Neuronal stem cell (in vitro differentiated cells): Measurements from ENCODE around the gene OR10AG1.

ENCODE experiments used
- DNase-seq: peaks from one replicate; pipeline ENCODE4 v3.0.0-alpha.2; 2013; ENCODE audit warnings: low spot score
- H2AFZ ChIP-seq: one replicate; pipeline ENCODE4 v1.6.1; 2013; ENCODE audit warnings: mild to moderate bottlenecking, low read length, inconsistent platforms
- H2AK5ac ChIP-seq: 2 replicates; pipeline ENCODE4 v1.6.1; 2013; ENCODE audit warnings: low read depth, mild to moderate bottlenecking, inconsistent platforms, low read length, moderate library complexity, mixed read lengths
- H2BK120ac ChIP-seq: 2 replicates; pipeline ENCODE4 v1.6.1; 2013; ENCODE audit warnings: low read depth, mild to moderate bottlenecking, inconsistent platforms, low read length, moderate library complexity, mixed read lengths
- H2BK12ac ChIP-seq: one replicate; pipeline ENCODE4 v1.6.1; 2013; ENCODE audit warnings: low read length, inconsistent platforms
- H2BK15ac ChIP-seq: 2 replicates; pipeline ENCODE4 v1.6.1; 2013; ENCODE audit warnings: mild to moderate bottlenecking, low read length, inconsistent platforms, mixed read lengths
- H2BK5ac ChIP-seq: one replicate; pipeline ENCODE4 v1.6.1; 2013; ENCODE audit warnings: inconsistent platforms, mild to moderate bottlenecking, low read length, moderate library complexity
- H3K14ac ChIP-seq: one replicate; pipeline ENCODE4 v1.6.1; 2013; ENCODE audit warnings: low read length, inconsistent platforms
- H3K18ac ChIP-seq: 2 replicates; pipeline ENCODE4 v1.6.1; 2013; ENCODE audit warnings: low read length, inconsistent platforms
- H3K23ac ChIP-seq: 2 replicates; pipeline ENCODE4 v1.6.1; 2013; ENCODE audit warnings: low read depth, mild to moderate bottlenecking, mixed read lengths, low read length, inconsistent platforms; ENCODE audit not compliant: poor library complexity
- H3K27ac ChIP-seq: replicated peaks from 3 replicates; pipeline ENCODE4 v1.5.1; 2013; ENCODE audit warnings: low read length, inconsistent platforms
- H3K27me3 ChIP-seq, 3 experiments: 2 replicates each; pipeline ENCODE4 v1.6.1; 2013; ENCODE audit warnings: low read length in 3 of 3, mild to moderate bottlenecking in 2 of 3, inconsistent platforms in 1 of 3, low read depth in 1 of 3, mixed read lengths in 1 of 3, moderate library complexity in 1 of 3; ENCODE audit not compliant: control insufficient read depth in 3 of 3, insufficient read depth in 3 of 3
- H3K36me3 ChIP-seq, 2 donors: replicated peaks in 1 of 2; 2 replicates each; pipeline ENCODE4 v1.6.1; 2013; ENCODE audit warnings: low read length in 2 of 2; ENCODE audit not compliant: control insufficient read depth in 2 of 2, insufficient read depth in 2 of 2
- H3K4ac ChIP-seq: 2 replicates; pipeline ENCODE4 v1.6.1; 2013; ENCODE audit warnings: inconsistent platforms, mild to moderate bottlenecking, low read length, moderate library complexity
- H3K4me1 ChIP-seq, 2 donors: 1 replicate in 1 of 2; 2 replicates in 1 of 2; pipeline ENCODE4 v1.6.1; 2013; ENCODE audit warnings: low read length in 2 of 2, low read depth in 1 of 2; ENCODE audit not compliant: control insufficient read depth in 2 of 2, insufficient read depth in 1 of 2
- H3K4me2 ChIP-seq: one replicate; pipeline ENCODE4 v1.6.1; 2013; ENCODE audit warnings: mild to moderate bottlenecking, low read length, inconsistent platforms; ENCODE audit not compliant: insufficient read depth, poor library complexity, severe bottlenecking
- H3K4me3 ChIP-seq, 2 donors: 2 replicates each; pipeline ENCODE4 v1.5.1; 2013; ENCODE audit warnings: low read length in 2 of 2, mild to moderate bottlenecking in 2 of 2, inconsistent platforms in 1 of 2, moderate library complexity in 1 of 2
- H3K79me1 ChIP-seq: one replicate; pipeline ENCODE4 v1.6.1; 2013; ENCODE audit warnings: low read depth, mild to moderate bottlenecking, inconsistent platforms, low read length, moderate library complexity
- H3K9ac ChIP-seq: one replicate; pipeline ENCODE4 v1.6.1; 2013; ENCODE audit warnings: mild to moderate bottlenecking, low read depth, low read length, inconsistent platforms; ENCODE audit not compliant: poor library complexity
- H3K9me3 ChIP-seq, 2 donors: replicated peaks in 1 of 2; 2 replicates each; pipeline versions ENCODE3 to v1.6.1; 2013; ENCODE audit warnings: low read length in 2 of 2, mild to moderate bottlenecking in 2 of 2, inconsistent platforms in 1 of 2, low read depth in 1 of 2, mixed read lengths in 1 of 2, moderate library complexity in 1 of 2; ENCODE audit not compliant: control insufficient read depth in 2 of 2, insufficient read depth in 1 of 2
- H4K8ac ChIP-seq: one replicate; pipeline ENCODE4 v1.6.1; 2013; ENCODE audit warnings: low read depth, mild to moderate bottlenecking, inconsistent platforms, low read length, moderate library complexity
- H4K91ac ChIP-seq: one replicate; pipeline ENCODE4 v1.6.1; 2013; ENCODE audit warnings: low read length, low read depth, mild to moderate bottlenecking, inconsistent platforms; ENCODE audit not compliant: poor library complexity
- WGBS, 2 donors: extraction: QIAGEN DNeasy Blood & Tissue Kit; methylation state at CpG; one replicate each; pipeline ENCODE4 v1.1.7; 2013; ENCODE audit warnings: missing lambda C conversion rate in 2 of 2, mixed read lengths in 1 of 2; ENCODE audit not compliant: insufficient read length in 2 of 2, insufficient replicate concordance in 1 of 2; ENCODE audit errors: extremely low coverage in 2 of 2; 5-methylcytosine and 5-hydroxymethylcytosine counted together

OR10AG1 gene

DNA sequence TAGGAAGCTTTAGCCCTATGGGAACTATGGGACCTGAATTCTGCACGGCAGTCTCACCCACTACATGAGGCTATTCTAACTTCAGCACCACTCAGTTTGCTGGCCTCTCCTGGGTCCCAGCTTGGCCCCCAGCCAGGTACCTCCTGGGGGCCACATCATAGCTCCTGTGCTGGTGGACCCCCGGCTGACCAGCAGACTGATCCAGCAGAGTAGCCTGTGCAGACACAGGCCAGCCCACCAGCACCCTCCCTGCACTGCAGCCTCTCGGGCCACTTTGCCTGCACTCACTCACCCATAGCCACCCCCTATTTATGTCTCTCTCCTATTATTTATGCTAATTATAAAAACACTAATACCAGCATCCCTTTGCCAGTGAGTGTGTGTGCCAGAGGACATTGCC, 1.2 kb upstream of the OR10AG1 start:
- no CpG with 5 or more reads among the region's 3 CpGs for WGBS, 2 donors
- no peak overlapping the region for H3K23ac ChIP-seq
- no peak overlapping the region for H3K4me3 ChIP-seq
- no peaks in the 10 kb centered on the region for H3K27me3 ChIP-seq
- DNase-seq: no peak
- H3K79me1 ChIP-seq: no peaks in the 10 kb centered on the region
- H3K18ac ChIP-seq: no peak overlapping the region
- no peak overlapping the region for H2BK120ac ChIP-seq
- no peak overlapping the region for H3K9ac ChIP-seq
- H3K36me3 ChIP-seq: no peaks in the 10 kb centered on the region
- no peak overlapping the region for H2AFZ ChIP-seq
- H3K9me3 ChIP-seq: peaks cover 0 to 1% of the 10 kb centered on the region in 2 donors
- no peak overlapping the region for H3K4ac ChIP-seq
- H4K91ac ChIP-seq: no peak overlapping the region
- H3K14ac ChIP-seq: no peak overlapping the region
- no peak overlapping the region for H3K4me2 ChIP-seq
- H2AK5ac ChIP-seq: no peak overlapping the region
- H3K27ac ChIP-seq: no peak overlapping the region
- H2BK15ac ChIP-seq: no peak overlapping the region
- no peak overlapping the region for H4K8ac ChIP-seq
- H2BK5ac ChIP-seq: no peak overlapping the region
- H2BK12ac ChIP-seq: no peak overlapping the region
- no peaks in the 10 kb centered on the region for H3K4me1 ChIP-seq

DNA sequence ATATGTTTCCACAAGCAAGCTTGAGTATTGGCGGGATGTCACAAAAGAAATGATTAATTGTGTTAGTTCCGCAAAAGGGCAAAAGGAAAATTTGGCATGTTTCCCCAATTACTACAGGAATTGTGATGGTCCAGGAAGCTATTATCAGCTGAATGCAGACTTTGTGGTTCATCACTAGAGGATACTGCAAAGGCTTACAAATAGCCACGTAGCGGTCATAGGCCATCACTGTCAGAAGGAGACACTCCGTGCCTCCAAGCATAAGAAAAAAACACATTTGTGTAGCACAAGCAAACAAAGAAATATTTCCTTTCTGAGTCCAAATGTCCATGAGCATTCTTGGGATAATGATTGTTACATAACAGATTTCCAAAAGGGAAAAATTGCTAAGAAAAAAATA, 1.8 kb downstream of the OR10AG1 start:
- WGBS, 2 donors: no CpG with 5 or more reads among the region's 5 CpGs
- H3K18ac ChIP-seq: no peak overlapping the region

DNA sequence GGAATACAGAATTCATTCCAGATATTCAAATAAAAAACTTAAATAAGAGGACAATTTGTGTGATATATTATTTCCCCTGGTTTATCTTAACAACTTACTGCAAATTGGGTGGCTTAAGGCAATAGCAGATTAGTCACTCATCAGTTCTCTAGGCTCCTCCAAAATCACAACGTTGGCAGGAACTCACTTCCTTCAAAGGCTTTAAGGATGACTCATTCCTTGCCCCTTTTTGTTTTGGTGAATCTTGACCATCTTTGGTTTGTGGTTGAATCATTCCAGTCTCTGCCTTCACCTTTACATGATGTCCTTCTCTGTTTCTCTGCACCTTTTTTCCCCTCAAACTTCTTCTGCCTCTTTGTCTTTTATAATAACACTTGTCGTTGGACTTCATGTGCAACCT, 3.4 kb downstream of the OR10AG1 start:
- no peak overlapping the region for H3K9ac ChIP-seq
- WGBS, 2 donors: no CpG with 5 or more reads among the region's 2 CpGs
- H3K4me2 ChIP-seq: no peak overlapping the region

More for the DNA sequence above, 1.8 kb downstream of the OR10AG1 start:
- no peak overlapping the region for H3K23ac ChIP-seq
- H3K27me3 ChIP-seq: no peaks in the 10 kb centered on the region
- H3K9me3 ChIP-seq: peaks cover 0 to 1% of the 10 kb centered on the region in 2 donors
- no peak overlapping the region for H2AK5ac ChIP-seq
- H2BK12ac ChIP-seq: no peak overlapping the region
- H2AFZ ChIP-seq: no peak overlapping the region
- no peak overlapping the region for H3K27ac ChIP-seq
- no peak overlapping the region for H4K8ac ChIP-seq
- no peaks in the 10 kb centered on the region for H3K4me1 ChIP-seq
- H2BK5ac ChIP-seq: no peak overlapping the region
- H2BK15ac ChIP-seq: no peak overlapping the region
- no peaks in the 10 kb centered on the region for H3K79me1 ChIP-seq
- no peak overlapping the region for H3K4me2 ChIP-seq
- no peak overlapping the region for H3K4ac ChIP-seq
- H3K36me3 ChIP-seq: no peaks in the 10 kb centered on the region
- DNase-seq: no peak
- no peak overlapping the region for H3K4me3 ChIP-seq
- no peak overlapping the region for H3K9ac ChIP-seq
- H3K14ac ChIP-seq: no peak overlapping the region
- H4K91ac ChIP-seq: no peak overlapping the region
- no peak overlapping the region for H2BK120ac ChIP-seq

DNA sequence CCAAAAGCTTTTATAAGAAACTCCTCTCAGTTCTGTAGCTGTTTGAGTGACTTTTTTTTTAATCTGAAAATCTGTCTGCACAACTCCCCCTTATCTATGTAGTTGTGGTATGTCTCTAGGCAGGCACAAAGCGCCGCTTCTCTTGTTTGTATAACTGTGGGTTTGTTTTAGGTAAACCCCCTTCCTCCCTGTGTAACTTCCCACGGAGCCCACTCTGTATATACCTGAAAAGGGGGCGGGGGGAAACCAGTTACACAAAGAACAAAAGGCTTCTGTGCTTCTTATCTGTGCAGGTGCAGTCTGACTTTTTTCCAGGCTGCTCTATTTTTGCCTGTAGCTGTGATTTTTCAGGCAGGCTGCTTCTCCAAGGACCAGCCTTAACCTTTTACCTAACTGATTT, 13.2 kb downstream of the OR10AG1 start:
- DNase-seq: no peak
- WGBS, 2 donors: no CpG with 5 or more reads among the region's 4 CpGs

More for the DNA sequence above, 3.4 kb downstream of the OR10AG1 start:
- H2BK5ac ChIP-seq: no peak overlapping the region
- no peak for DNase-seq
- H3K4ac ChIP-seq: no peak overlapping the region
- no peak overlapping the region for H4K8ac ChIP-seq
- H2AFZ ChIP-seq: no peak overlapping the region
- no peak overlapping the region for H3K23ac ChIP-seq
- H2BK15ac ChIP-seq: no peak overlapping the region
- no peak overlapping the region for H2BK12ac ChIP-seq
- no peak overlapping the region for H3K4me3 ChIP-seq
- H3K27ac ChIP-seq: no peak overlapping the region
- no peaks in the 10 kb centered on the region for H3K79me1 ChIP-seq
- H2AK5ac ChIP-seq: no peak overlapping the region
- no peak overlapping the region for H3K14ac ChIP-seq
- peaks cover 0 to 1% of the 10 kb centered on the region in 2 donors for H3K9me3 ChIP-seq
- H3K27me3 ChIP-seq: no peaks in the 10 kb centered on the region
- no peaks in the 10 kb centered on the region for H3K36me3 ChIP-seq
- no peak overlapping the region for H2BK120ac ChIP-seq
- H3K4me1 ChIP-seq: no peaks in the 10 kb centered on the region
- H3K18ac ChIP-seq: no peak overlapping the region
- H4K91ac ChIP-seq: no peak overlapping the region

More for the DNA sequence above, 13.2 kb downstream of the OR10AG1 start:
- H3K4me3 ChIP-seq: no peak overlapping the region
- H2AFZ ChIP-seq: no peak overlapping the region
- H3K23ac ChIP-seq: no peak overlapping the region
- H4K8ac ChIP-seq: no peak overlapping the region
- no peak overlapping the region for H4K91ac ChIP-seq
- H2BK12ac ChIP-seq: no peak overlapping the region
- no peak overlapping the region for H3K4me2 ChIP-seq
- no peak overlapping the region for H2BK15ac ChIP-seq
- H3K79me1 ChIP-seq: no peaks in the 10 kb centered on the region
- H3K4ac ChIP-seq: no peak overlapping the region
- H2BK5ac ChIP-seq: no peak overlapping the region
- H3K4me1 ChIP-seq: no peaks in the 10 kb centered on the region
- H3K18ac ChIP-seq: no peak overlapping the region
- no peak overlapping the region for H2BK120ac ChIP-seq
- H3K9me3 ChIP-seq: no peaks in the 10 kb centered on the region
- H3K36me3 ChIP-seq: no peaks in the 10 kb centered on the region
- no peak overlapping the region for H3K27ac ChIP-seq
- no peak overlapping the region for H3K9ac ChIP-seq
- H3K14ac ChIP-seq: no peak overlapping the region
- H2AK5ac ChIP-seq: no peak overlapping the region
- no peaks in the 10 kb centered on the region for H3K27me3 ChIP-seq
